Prostate gland (tissue), 2 donors: ENCODE data around the gene NSD2. TPM values are rescaled to one million over a fixed set of nuclear protein-coding genes. Genes with fewer than 3 reads are reported as not detected.

ENCODE experiments used
- DNase-seq: peaks from one replicate; pipeline ENCODE4 v3.0.0-alpha.2; 2019; ENCODE audit warnings: low spot score
- H3K27ac ChIP-seq, 2 donors: fragments of 200-600 bp; sonication (generic); 2 replicates each; pipeline ENCODE4 v1.5.1; 2017 to 2019
- H3K27me3 ChIP-seq: fragments of 200-600 bp; sonication (generic); replicated peaks from 2 replicates; pipeline ENCODE4 v1.5.1; 2019; ENCODE audit not compliant: insufficient read depth
- H3K36me3 ChIP-seq, 2 donors: fragments of 200-600 bp; sonication (generic); 1 replicate in 1 of 2; 2 replicates in 1 of 2; pipeline versions ENCODE4 v1.5.1 to v1.8.1; 2017 to 2019
- H3K4me1 ChIP-seq: fragments of 200-600 bp; sonication (generic); replicated peaks from 2 replicates; pipeline ENCODE4 v1.5.1; 2019
- H3K4me3 ChIP-seq, 2 donors: fragments of 200-600 bp; sonication (generic); 2 replicates each; pipeline ENCODE4 v1.5.1; 2017 to 2019
- H3K9me3 ChIP-seq: fragments of 200-600 bp; sonication (generic); 2 replicates; pipeline ENCODE4 v1.5.1; 2017
- POLR2A ChIP-seq: fragments of 450-650 bp; IDR thresholded peaks from one replicate; pipeline ENCODE4 v1.6.1; 2016; ENCODE audit warnings: antibody characterized with exemption, mild to moderate bottlenecking
- POLR2AphosphoS5 ChIP-seq: sonication (generic); formaldehyde crosslinking; IDR thresholded peaks from one replicate; pipeline ENCODE4 v1.6.1; 2017; ENCODE audit warnings: antibody characterized with exemption
- WGBS: methylation state at CpG from one replicate; pipeline ENCODE4 v1.1.5; 2018; 5-methylcytosine and 5-hydroxymethylcytosine counted together
- intact Hi-C: fragments of 100-400 bp; cut with DNase I; formaldehyde crosslinking; loops from one replicate; pipeline ENCODE4 v1.14.2; 2022
- total RNA-seq, 2 donors: library from RNA; depleted of rRNA; stranded (reverse); fragments of >200 nt; gene quantifications; one replicate each; pipeline ENCODE4 v1.1.0, GENCODE V29; 2016
- TF ChIP-seq, protein P1 (sequence below), 4 experiments: fragments of 200-600 bp in 2 of 4; fragments of 450-650 bp in 2 of 4; sonication (generic) in 2 of 4; IDR thresholded peaks; 1 replicate in 3 of 4; 2 replicates in 1 of 4; pipeline ENCODE4 v1.5.1; 2016 to 2019; ENCODE audit warnings: antibody characterized with exemption in 4 of 4, mild to moderate bottlenecking in 2 of 4, moderate library complexity in 2 of 4

The NSD2 gene
- total RNA-seq, 2 donors from 2014 or later: 18.0 to 75.0 TPM

DNA sequence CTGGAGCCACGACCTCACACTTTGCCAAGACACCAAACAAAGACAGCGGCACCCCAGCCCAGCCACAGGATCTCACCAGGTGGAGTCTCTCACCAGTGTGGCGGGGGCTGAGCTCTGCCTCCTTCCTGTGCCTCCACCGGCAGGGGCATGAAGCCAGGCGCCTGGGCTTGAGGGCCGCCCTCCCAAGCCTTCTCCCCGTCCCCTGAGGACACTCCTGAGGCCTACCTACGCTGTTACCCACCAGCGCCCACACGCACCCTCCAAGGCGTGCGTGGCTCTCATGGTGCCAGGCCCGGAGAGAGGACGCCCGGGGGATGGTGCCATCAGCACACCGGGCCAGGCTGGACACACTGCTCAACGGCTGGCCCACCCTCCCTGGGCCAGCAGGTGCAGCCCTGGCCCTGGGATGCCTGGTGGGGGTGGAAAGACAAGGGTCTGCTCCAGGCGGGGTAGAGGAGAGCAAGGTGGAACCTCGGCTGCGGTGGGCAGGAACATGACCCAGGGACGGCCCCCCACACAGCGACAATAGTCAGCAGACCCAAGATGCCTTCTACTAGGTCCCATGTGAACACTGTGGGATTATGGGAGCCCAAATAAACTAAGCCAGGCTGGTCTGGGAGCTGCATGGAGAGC lies 115.5 kb downstream of the NSD2 start:
- no peak for DNase-seq
- 88% methylated on average over 22 of the region's 22 CpGs for WGBS
- Histone ChIP-seq H3K4me1 (no peaks in the 10 kb centered on the region), H3K4me3 (no peak overlapping the region), H3K36me3 (peaks cover 4 to 32% of the 10 kb centered on the region in 2 donors), H3K9me3 (no peaks in the 10 kb centered on the region), H3K27me3 (no peaks in the 10 kb centered on the region), H3K27ac (no peak overlapping the region)
- no peak for TF ChIP-seq POLR2AphosphoS5
- TF ChIP-seq, protein P1, sequence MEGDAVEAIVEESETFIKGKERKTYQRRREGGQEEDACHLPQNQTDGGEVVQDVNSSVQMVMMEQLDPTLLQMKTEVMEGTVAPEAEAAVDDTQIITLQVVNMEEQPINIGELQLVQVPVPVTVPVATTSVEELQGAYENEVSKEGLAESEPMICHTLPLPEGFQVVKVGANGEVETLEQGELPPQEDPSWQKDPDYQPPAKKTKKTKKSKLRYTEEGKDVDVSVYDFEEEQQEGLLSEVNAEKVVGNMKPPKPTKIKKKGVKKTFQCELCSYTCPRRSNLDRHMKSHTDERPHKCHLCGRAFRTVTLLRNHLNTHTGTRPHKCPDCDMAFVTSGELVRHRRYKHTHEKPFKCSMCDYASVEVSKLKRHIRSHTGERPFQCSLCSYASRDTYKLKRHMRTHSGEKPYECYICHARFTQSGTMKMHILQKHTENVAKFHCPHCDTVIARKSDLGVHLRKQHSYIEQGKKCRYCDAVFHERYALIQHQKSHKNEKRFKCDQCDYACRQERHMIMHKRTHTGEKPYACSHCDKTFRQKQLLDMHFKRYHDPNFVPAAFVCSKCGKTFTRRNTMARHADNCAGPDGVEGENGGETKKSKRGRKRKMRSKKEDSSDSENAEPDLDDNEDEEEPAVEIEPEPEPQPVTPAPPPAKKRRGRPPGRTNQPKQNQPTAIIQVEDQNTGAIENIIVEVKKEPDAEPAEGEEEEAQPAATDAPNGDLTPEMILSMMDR (IDR thresholded peaks at IDR 0.05): no peak
- no peak for TF ChIP-seq POLR2A
- intact Hi-C loops: no loop called here

DNA sequence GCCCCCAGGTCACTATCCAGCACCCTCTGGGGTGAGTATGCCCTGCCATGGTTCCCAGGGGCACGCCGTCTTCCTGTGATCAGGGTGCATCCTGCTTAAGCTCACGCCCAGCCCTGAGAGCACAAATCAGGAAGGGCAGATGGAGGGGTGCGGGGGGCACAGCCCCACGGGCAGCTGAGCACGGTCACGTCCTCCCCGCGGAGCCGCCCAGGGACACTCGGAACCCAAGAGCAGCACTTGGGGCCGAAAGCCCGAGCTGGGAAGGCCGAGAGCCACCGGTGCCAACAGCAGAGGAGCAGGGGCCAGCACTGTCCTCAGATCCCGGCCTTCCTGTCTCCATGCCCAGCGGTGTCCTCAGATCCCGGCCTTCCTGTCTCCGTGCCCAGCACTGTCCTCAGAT lies 116.1 kb downstream of the NSD2 start:
- intact Hi-C loops: no loop called here
- no peak overlapping the region for H3K27ac ChIP-seq
- TF ChIP-seq, protein P1 (IDR thresholded peaks at IDR 0.05): no peak
- TF ChIP-seq POLR2A: no peak
- no peak for TF ChIP-seq POLR2AphosphoS5
- 95% methylated on average over 18 of the region's 19 CpGs for WGBS
- peaks cover 4 to 32% of the 10 kb centered on the region in 2 donors for H3K36me3 ChIP-seq
- no peak overlapping the region for H3K4me3 ChIP-seq
- no peaks in the 10 kb centered on the region for H3K9me3 ChIP-seq
- no peaks in the 10 kb centered on the region for H3K27me3 ChIP-seq
- DNase-seq: no peak
- H3K4me1 ChIP-seq: no peaks in the 10 kb centered on the region

DNA sequence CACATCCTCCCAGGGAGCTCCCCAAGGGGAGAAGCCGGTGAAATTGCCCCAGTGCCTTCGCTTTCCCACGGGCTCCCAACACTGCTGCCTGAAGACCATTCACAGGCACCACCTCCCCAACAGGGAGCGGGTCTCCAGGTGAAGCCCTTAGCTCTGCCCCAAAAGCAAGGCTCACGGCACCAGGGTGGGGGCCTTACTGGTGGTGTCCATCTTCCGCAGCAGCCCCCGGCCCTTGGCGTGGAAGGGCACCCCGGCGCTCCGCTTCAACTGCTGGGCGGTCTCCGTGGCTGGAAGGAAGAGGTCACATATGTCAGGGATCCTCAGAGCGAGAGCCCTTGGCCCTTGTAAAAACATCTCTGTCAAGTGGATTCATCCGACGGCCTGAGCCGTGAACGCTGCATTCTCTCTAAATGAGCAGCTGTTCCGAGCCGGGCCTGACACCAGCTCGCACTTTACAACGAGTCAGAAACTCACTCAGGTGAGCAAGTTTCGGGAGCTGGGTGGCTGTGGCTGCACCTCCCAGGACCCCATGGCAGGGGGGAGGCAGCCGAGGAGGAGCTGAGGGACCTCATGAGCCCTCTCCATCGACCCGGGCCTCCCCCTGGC lies 116.6 kb downstream of the NSD2 start:
- H3K27ac ChIP-seq: no peak overlapping the region
- TF ChIP-seq POLR2AphosphoS5 (no peak), POLR2A (no peak)
- TF ChIP-seq, protein P1 (IDR thresholded peaks at IDR 0.05): no peak
- no peaks in the 10 kb centered on the region for H3K27me3 ChIP-seq
- no peaks in the 10 kb centered on the region for H3K9me3 ChIP-seq
- 93% methylated on average over 26 of the region's 26 CpGs for WGBS
- intact Hi-C loops: no loop called here
- H3K4me3 ChIP-seq: no peak overlapping the region
- DNase-seq: no peak
- H3K4me1 ChIP-seq: no peaks in the 10 kb centered on the region
- H3K36me3 ChIP-seq: peaks cover 4 to 32% of the 10 kb centered on the region in 2 donors

DNA sequence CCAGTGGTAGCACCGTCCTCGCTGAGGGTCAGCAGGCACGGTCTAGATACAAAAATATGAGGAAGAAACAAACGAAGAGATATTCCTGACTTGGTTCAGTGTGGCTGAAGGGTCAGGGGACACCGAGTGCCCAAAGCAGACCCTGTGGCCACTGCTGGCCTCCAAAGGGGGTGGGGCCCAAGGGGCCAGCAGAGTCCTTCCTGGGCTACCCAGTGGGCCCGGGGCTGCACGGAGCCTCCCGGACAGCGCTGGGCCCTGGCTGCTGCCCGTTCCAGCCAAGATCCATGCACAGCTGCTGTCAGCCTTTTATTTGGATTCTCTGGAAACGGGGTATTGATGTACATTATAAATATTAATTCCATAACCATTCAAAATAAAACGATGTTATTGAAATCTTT lies 117.1 kb downstream of the NSD2 start:
- peaks cover 4 to 32% of the 10 kb centered on the region in 2 donors for H3K36me3 ChIP-seq
- no peak for TF ChIP-seq POLR2AphosphoS5
- no peak for TF ChIP-seq POLR2A
- TF ChIP-seq, protein P1 (IDR thresholded peaks at IDR 0.05): no peak
- intact Hi-C loops: no loop called here

More for the DNA sequence above, 117.1 kb downstream of the NSD2 start:
- Histone ChIP-seq H3K9me3 (no peaks in the 10 kb centered on the region), H3K27me3 (no peaks in the 10 kb centered on the region), H3K27ac (no peak overlapping the region), H3K4me1 (no peaks in the 10 kb centered on the region), H3K4me3 (no peak overlapping the region)
- no peak for DNase-seq
- 90% methylated on average over 12 of the region's 12 CpGs for WGBS
